IPS-20b (cell line): ENCODE data around the gene MDM4.
"Not testable (repeated sequence)": the region's sequence is repeated elsewhere in the genome, so short reads cannot be mapped to it uniquely, and the experiment has no call there.

Experiments
- H3K27ac ChIP-seq: one replicate; pipeline ENCODE4 v1.5.1; 2013; ENCODE audit warnings: low read length
- H3K27me3 ChIP-seq: 2 replicates; pipeline ENCODE4 v1.6.1; 2013; ENCODE audit warnings: mild to moderate bottlenecking, low read length, inconsistent platforms; ENCODE audit not compliant: insufficient read depth
- H3K36me3 ChIP-seq: 2 replicates; pipeline ENCODE4 v1.6.1; 2013; ENCODE audit warnings: low read depth, mild to moderate bottlenecking, inconsistent platforms, low read length, moderate library complexity; ENCODE audit not compliant: insufficient read depth
- H3K4me1 ChIP-seq: 2 replicates; pipeline ENCODE4 v1.6.1; 2013; ENCODE audit warnings: mild to moderate bottlenecking, control low read depth, inconsistent platforms, low read length, moderate library complexity; ENCODE audit not compliant: insufficient read depth
- H3K4me3 ChIP-seq: 2 replicates; pipeline ENCODE4 v1.5.1; 2013; ENCODE audit warnings: mild to moderate bottlenecking, low read length, inconsistent platforms
- H3K9ac ChIP-seq: 2 replicates; pipeline ENCODE4 v1.6.1; 2013; ENCODE audit warnings: low read depth, mild to moderate bottlenecking, inconsistent platforms, low read length, moderate library complexity
- H3K9me3 ChIP-seq: 2 replicates; pipeline ENCODE4 v1.6.1; 2013; ENCODE audit warnings: mild to moderate bottlenecking, low read depth, low read length, inconsistent platforms; ENCODE audit not compliant: insufficient read depth

MDM4 gene

DNA sequence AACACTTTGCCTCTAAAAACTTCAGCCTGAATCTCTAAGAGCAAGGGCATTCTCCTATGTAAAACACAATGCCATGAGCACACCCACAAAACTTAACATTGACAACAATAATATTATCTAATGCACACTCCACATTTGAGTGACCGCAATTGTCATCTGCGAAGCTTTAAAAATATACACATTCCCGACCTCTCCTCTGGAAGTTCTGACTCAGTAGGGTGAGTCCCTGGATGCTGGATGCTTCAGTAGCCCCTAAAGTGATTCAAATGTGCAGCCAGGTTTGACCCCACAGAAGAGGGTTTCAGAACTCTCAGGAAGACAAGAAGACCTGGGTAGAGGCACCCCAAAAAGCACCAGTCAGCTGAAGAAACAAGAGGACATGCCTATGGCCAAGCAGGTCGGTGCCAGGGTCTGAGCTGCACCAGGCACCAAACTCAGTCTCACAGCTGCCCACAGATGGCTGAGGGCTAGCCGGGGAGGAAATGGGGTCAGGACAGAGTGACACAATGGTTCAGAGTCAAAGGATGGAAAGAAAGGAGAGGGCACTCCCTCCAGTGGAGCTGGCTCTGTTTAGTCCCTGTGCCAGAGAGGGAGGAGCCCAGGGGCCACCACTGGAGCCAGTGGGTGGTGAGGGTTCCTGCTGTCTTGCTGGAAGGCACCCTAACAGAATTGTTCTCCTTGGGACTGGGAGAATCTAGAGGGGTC lies 39.0 kb upstream of the MDM4 start:
- no peak overlapping the region for H3K9ac ChIP-seq
- no peak overlapping the region for H3K27ac ChIP-seq
- no peak overlapping the region for H3K4me3 ChIP-seq
- H3K4me1 ChIP-seq, result peaks cover 15% of the 10 kb centered on the region
- no peaks in the 10 kb centered on the region for H3K9me3 ChIP-seq
- no peaks in the 10 kb centered on the region for H3K36me3 ChIP-seq
- H3K27me3 ChIP-seq, result no peaks in the 10 kb centered on the region

DNA sequence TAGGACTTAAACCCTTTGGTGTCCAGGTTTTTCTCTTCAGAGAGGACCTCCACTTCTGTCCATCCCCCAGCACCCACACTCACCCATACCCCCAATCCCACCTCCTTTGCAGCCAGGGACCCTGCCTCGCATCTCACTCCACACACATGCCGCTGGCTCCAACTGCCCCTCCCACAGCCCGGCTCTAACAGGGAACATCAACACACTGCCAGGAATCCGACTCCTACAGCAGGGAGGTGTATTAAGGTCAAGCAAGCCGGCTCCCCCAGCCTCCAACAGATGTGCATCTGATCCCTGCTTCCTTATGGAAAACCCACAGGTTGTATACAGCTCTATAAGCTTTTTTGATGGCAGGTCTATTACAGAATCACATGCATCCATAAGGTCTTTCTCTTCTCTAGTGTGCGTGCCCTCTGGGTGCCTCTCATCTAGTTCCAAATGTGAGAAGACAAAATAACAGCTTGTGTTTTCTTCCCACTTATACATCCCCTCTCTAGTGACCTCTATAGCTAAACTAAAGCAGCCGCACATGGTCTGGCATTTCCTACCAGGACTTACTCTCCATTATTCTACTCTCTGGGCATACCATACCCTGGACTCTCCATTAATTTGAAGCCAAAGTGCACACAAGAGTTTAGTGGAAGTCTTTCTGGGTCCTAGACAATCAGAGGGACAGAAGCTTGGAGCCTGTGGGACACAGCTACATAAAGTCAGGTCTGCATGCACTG lies 37.9 kb upstream of the MDM4 start:
- Histone ChIP-seq H3K9me3 (no peaks in the 10 kb centered on the region), H3K9ac (no peak overlapping the region), H3K27ac (no peak overlapping the region), H3K27me3 (no peaks in the 10 kb centered on the region), H3K4me3 (no peak overlapping the region), H3K36me3 (no peaks in the 10 kb centered on the region), H3K4me1 (peaks cover 15% of the 10 kb centered on the region)

DNA sequence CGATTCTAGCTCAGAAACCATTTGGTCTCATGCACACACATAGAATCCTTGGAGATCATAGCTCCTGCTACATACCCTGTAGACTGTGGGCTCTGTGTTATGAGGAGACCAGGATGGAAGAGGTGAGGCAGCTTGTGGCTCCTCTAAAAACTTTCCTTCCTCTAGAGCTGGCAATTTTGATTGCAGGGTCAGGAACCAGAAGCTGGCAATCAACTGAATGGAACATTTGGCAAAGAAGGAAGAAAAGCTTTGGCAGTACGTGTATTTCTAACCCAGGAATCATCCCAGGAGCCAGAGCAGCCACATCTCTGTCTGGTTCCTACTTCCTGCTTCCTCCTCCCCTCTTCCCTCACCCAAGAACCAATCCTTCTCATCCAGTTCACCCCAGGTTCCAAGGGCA lies 37.3 kb upstream of the MDM4 start:
- Histone ChIP-seq H3K27me3 (no peaks in the 10 kb centered on the region), H3K9ac (no peak overlapping the region), H3K9me3 (no peaks in the 10 kb centered on the region), H3K27ac (no peak overlapping the region), H3K4me3 (no peak overlapping the region), H3K4me1 (peaks cover 10% of the 10 kb centered on the region; the same call in 1 of the 2 replicates), H3K36me3 (no peaks in the 10 kb centered on the region)

DNA sequence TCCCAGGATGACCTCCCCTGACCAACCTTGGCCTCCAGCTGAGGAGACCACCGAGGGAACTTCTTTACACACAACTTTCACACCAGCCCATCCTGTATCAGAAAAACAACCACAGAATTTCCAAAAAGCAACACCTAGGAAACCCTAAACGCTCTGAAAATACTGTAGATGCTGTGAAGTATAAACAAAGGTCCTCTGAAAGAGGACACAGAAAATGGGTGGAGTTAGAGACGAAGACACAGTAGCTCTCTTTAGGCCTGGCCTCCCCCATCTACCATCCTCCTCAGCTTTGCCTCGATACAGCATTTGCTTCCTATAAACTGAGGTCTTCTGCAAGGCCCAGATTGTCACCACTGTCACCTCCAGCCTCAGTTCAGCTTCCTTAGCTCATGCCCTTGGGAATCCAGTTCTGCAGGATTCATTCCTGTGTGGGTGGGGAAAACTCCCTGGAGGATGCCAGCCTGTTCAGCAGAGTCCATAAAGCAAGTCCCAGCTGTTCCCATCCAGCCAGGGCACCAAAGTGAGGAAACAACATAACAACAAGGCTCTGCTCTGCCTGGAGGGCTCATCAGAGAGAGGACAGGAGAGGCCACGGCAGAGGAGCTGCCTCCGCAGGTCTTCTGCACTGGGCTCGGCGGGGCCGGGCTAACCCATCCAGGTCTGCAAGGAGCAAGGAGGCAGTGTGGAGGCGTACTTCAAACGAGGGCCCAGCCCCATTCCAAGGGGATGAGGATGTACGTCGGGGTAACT lies 36.6 kb upstream of the MDM4 start:
- Histone ChIP-seq H3K9me3 (no peaks in the 10 kb centered on the region), H3K4me3 (no peak overlapping the region), H3K27me3 (no peaks in the 10 kb centered on the region), H3K36me3 (no peaks in the 10 kb centered on the region), H3K27ac (no peak overlapping the region), H3K4me1 (peaks cover 10% of the 10 kb centered on the region; the same call in 1 of the 2 replicates), H3K9ac (no peak overlapping the region)

DNA sequence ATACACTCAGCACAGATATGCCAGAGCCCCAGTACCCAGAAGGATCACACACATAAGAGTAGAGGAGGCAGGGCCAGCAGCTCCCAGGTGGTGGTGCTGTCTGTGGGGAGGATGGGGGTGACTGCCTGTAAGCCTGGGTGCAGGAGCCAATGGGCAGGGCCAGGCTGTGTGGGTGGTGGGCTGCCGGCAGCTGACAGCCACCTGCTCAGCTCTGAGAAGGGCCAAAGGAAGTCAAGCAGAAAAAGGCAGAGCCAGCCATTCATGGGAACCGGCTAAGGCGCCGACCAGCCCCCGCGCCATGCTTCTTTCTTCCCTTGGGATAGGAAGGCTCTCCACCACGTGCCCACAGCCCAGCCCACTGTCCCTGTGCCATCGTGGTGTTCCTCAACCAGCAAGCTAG lies 35.7 kb upstream of the MDM4 start:
- Histone ChIP-seq H3K36me3 (no peaks in the 10 kb centered on the region), H3K27ac (no peak overlapping the region), H3K4me3 (no peak overlapping the region), H3K27me3 (no peaks in the 10 kb centered on the region), H3K4me1 (peaks cover 10% of the 10 kb centered on the region; the same call in 1 of the 2 replicates), H3K9ac (no peak overlapping the region), H3K9me3 (no peaks in the 10 kb centered on the region)

DNA sequence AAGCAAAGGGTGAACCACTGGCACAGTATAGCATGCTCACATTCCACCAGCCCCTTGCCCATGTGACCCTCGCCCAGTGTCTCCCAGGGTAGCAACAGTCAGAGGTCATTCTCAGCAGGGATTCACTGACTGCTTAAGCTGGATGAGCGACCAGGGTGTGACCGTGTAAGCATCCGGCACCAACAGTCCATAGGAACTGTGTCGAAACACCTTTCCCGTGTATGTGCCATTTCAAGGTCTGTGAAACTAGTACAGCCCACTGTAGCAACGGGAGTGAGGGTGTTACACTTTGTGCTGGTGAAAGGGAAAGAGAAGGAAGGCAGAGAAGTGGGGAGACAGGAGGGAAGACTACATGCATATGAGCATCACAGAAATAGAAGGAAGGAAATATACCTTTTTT lies 32.4 kb upstream of the MDM4 start:
- H3K27me3 ChIP-seq, result no peaks in the 10 kb centered on the region
- H3K36me3 ChIP-seq, result no peaks in the 10 kb centered on the region
- no peaks in the 10 kb centered on the region for H3K9me3 ChIP-seq
- no peak overlapping the region for H3K4me3 ChIP-seq
- peaks cover 7% of the 10 kb centered on the region; the same call in 1 of the 2 replicates for H3K4me1 ChIP-seq
- H3K27ac ChIP-seq, result no peak overlapping the region
- H3K9ac ChIP-seq, result no peak overlapping the region

DNA sequence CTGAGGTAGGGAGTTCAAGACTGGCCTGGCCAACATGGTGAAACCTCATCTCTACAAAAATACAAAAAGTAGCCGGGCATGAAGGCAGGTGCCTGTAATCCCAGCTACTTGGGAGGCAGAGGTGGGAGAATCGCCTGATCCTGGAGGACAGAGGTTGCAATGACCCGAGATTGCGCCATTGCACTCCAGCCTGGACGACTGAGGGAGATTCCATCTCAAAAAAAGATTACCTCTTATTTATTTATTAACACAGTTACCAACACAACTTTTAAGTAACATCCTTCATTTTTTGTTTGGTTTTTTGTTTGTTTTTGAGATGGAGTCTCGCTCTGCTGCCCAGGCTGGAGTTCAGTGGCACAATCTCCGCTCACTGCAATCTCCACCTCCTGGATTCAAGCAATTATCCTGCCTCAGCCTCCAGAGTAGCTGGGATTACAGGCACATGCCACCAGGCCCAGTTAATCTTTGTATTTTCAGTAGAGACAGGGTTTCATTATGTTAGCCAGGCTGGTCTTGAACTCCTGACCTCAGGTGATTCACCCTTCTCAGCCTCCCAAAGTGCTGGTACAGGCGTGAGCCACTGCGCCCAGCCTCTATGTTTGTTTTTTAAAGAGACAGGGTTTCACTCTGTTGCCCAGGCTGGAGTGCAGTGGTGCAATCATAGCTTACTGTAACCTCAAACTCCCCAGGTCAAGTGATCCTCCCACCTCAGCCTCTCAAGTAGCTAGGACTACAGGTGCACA lies 29.5 kb upstream of the MDM4 start:
- H3K4me1 ChIP-seq, H3K9me3 ChIP-seq, H3K36me3 ChIP-seq, H3K4me3 ChIP-seq, H3K9ac ChIP-seq, H3K27me3 ChIP-seq, H3K27ac ChIP-seq: not testable (repeated sequence)

DNA sequence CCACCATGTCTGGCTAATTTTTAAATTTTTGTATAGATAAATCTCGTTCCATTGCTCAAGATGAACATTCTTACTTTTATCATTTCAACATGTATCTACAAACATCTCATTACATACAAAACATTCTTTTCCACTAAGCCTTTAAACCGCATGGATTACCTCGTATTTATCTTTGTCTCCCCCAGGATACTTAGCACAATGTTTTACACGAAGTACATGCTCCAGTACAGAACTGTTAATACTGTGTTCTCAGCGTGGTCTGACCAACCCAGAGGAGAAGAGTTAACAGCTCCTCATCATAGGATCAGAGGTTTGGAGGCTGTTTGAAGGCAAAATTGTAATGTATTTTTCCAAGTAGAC lies 29.0 kb upstream of the MDM4 start:
- Histone ChIP-seq H3K36me3 (no peaks in the 10 kb centered on the region), H3K9me3 (no peaks in the 10 kb centered on the region)

DNA sequence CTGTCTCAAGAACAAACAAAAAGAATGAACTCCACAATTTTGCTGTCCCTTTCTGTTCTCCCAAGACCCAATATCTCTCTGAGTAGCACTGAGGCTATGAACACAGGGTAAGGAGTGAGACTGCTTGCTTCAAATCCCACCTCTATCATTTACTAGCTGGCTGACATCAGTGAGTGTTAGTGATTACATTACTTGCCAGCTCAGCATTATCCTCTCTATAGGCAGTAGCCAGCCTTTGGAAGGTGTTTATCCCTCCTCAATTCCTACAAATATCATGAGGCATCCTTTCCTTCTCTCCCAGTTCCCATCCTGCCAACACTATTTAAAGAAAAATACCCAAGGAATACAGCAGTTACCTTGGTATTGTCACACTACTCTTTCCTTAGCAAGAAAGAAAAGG lies 24.6 kb upstream of the MDM4 start:
- H3K9ac ChIP-seq, result no peak overlapping the region
- H3K9me3 ChIP-seq, result no peaks in the 10 kb centered on the region
- H3K4me1 ChIP-seq, result peaks cover 18% of the 10 kb centered on the region; the same call in 1 of the 2 replicates
- no peaks in the 10 kb centered on the region for H3K36me3 ChIP-seq
- H3K4me3 ChIP-seq, result no peak overlapping the region
- H3K27ac ChIP-seq, result no peak overlapping the region
- H3K27me3 ChIP-seq, result peaks cover 6% of the 10 kb centered on the region; the same call in 1 of the 2 replicates

More for the DNA sequence above, 29.0 kb upstream of the MDM4 start:
- no peak overlapping the region for H3K9ac ChIP-seq
- H3K27me3 ChIP-seq, result no peaks in the 10 kb centered on the region
- no peak overlapping the region for H3K4me3 ChIP-seq
- H3K27ac ChIP-seq, result no peak overlapping the region
- H3K4me1 ChIP-seq, result peaks cover 1% of the 10 kb centered on the region; the same call in 1 of the 2 replicates

DNA sequence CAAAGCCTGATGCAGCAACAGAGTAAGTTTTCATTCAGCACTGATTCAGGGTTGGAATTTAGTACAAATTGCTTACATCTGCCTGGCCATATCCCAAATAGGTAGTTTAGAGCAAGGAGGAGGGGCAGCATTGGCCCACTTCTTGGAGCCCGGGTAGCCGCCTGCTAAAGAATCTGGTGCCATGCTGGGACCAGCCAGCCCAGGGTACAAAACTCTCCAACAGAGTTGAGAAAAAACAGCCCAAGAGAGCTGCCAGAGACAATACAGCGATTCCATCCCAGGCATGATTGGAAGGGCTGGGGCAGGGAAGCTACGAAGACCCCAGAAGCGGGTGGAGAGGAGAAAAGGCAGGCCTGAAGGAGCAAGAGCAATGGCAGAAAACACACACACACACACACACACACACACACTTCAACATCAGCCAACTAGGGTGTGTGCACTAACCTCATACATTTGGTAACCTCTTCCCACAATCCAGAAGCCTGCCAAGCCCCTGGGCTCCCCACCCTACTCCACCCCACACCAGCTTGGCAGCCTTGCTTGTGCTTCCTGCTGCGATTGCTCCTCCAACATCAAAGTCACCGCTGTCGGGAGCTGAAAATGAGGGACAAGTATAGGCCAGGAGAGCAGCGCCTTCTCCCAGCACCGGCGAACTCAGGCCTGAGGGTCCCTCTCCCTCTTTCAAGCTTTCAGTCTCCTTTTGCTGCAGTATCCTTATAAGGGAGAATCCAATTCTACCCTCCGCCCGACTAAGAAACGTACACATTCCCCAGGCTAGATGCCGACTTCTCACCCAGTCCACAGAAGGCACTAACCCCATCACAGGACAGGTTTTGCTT lies 22.8 kb upstream of the MDM4 start:
- no peaks in the 10 kb centered on the region for H3K9me3 ChIP-seq
- H3K27me3 ChIP-seq, result peaks cover 6% of the 10 kb centered on the region; the same call in 1 of the 2 replicates
- peak overlapping the region; percentile 97 for H3K9ac ChIP-seq
- no peaks in the 10 kb centered on the region for H3K36me3 ChIP-seq
- peaks cover 18% of the 10 kb centered on the region; the same call in 1 of the 2 replicates for H3K4me1 ChIP-seq
- H3K4me3 ChIP-seq, result peak overlapping the region; percentile 85
- H3K27ac ChIP-seq, result peak overlapping the region; percentile 76

DNA sequence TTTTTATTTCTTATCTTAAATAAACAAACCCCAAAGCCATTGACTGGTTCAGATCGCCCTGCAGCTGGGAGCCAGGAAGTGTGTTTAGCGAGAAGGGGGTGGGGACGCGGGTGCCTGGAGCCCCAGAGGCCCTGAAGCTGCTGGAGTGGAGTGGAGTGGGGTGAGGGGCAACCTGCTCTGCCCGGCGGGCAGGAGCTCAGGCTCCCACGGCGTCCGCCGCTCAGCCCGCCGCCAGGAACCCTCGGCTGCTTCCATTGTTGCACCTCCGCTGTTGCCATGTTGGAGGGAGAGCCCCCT lies 22.3 kb upstream of the MDM4 start:
- Histone ChIP-seq H3K4me1 (peaks cover 18% of the 10 kb centered on the region; the same call in 1 of the 2 replicates), H3K9me3 (no peaks in the 10 kb centered on the region), H3K27me3 (peaks cover 6% of the 10 kb centered on the region; the same call in 1 of the 2 replicates), H3K4me3 (peak overlapping the region; percentile 85), H3K27ac (peak overlapping the region; percentile 76), H3K9ac (peak overlapping the region; percentile 97), H3K36me3 (no peaks in the 10 kb centered on the region)
